Measurements from ENCODE around the gene SCN9A.
"Not testable (repeated sequence)": the region's sequence is repeated elsewhere in the genome, so short reads cannot be mapped to it uniquely, and the experiment has no call there.

Gene SCN9A

DNA sequence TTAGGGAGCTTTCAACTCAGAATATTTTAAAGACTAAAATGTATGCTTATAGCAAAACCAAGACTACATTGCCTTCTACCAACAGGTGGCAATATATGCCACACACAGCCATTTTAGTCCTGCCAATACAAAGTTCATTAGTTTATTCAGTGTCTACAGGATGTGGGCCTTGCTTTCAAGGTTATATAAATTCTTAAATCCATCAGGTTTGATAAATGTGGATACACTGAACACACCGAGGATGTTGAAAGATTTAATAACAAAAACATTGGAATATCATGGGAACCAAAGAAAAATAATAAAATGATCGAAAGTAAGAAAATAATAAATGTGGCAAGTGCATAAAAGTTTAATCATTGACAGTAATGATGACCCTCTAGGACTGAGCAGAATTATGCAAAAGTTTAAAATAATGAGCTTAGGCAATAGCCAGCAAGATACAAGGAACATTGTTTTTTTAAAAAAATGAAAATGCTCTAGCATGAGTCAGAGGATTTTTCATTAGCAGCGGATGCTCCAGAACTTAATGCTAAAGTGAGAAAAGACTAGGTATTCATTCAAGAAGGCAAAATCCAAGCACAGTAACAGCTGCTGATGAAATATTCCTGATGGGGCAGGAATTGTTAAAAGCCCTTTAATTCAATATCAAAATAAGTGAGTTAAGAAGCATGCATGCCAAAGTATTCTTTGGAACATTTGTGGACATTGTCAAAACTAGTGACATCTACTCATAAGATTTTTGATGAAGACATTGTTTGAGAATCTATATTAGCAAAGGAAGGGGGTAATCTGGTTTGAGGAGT is 14.2 kb downstream of the SCN9A start:
- no peaks in the 10 kb centered on the region for H3K27me3 Mint-ChIP-seq (ENCODE audit: low read depth)
- no peaks in the 10 kb centered on the region for H3K36me3 Mint-ChIP-seq (ENCODE audit: low read depth)
- H3K27ac Mint-ChIP-seq: peak overlapping the region in 1 of 3 experiments; percentile 33
- no peak overlapping the region for H3K4me3 Mint-ChIP-seq
- no peaks in the 10 kb centered on the region for H3K9me3 Mint-ChIP-seq
- H3K4me1 Mint-ChIP-seq: peaks cover 5% of the 10 kb centered on the region
- TF ChIP-seq, protein P1, sequence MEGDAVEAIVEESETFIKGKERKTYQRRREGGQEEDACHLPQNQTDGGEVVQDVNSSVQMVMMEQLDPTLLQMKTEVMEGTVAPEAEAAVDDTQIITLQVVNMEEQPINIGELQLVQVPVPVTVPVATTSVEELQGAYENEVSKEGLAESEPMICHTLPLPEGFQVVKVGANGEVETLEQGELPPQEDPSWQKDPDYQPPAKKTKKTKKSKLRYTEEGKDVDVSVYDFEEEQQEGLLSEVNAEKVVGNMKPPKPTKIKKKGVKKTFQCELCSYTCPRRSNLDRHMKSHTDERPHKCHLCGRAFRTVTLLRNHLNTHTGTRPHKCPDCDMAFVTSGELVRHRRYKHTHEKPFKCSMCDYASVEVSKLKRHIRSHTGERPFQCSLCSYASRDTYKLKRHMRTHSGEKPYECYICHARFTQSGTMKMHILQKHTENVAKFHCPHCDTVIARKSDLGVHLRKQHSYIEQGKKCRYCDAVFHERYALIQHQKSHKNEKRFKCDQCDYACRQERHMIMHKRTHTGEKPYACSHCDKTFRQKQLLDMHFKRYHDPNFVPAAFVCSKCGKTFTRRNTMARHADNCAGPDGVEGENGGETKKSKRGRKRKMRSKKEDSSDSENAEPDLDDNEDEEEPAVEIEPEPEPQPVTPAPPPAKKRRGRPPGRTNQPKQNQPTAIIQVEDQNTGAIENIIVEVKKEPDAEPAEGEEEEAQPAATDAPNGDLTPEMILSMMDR (IDR thresholded peaks at IDR 0.05; ENCODE audit: unreplicated experiment in 3 of 3): peak; percentile 52 to 73 (median 60)

DNA sequence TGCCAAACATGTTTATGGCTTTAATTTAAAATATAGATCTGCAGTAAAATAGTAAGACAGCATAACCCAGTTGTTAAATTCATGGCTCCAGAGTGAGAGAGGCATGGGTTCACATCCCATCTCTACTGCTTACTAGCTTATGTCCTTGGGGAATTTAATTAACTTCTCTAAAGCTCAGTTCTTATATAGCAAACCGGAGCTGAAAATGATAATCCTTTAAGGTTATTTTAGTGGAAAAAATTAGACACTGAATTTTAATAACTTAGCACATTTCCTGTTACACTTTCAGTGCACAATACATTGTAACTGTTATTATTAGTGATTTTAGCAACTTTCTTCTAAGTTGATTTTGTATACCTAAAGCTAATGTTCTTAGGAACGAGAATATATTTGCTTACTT is 14.8 kb downstream of the SCN9A start:
- no peaks in the 10 kb centered on the region for H3K36me3 Mint-ChIP-seq (ENCODE audit: low read depth)
- no peak overlapping the region for H3K4me3 Mint-ChIP-seq
- H3K4me1 Mint-ChIP-seq: peaks cover 5% of the 10 kb centered on the region
- no peaks in the 10 kb centered on the region for H3K27me3 Mint-ChIP-seq (ENCODE audit: low read depth)
- H3K27ac Mint-ChIP-seq: no peak overlapping the region
- H3K9me3 Mint-ChIP-seq: no peaks in the 10 kb centered on the region
- TF ChIP-seq, protein P1 (IDR thresholded peaks at IDR 0.05; ENCODE audit: unreplicated experiment in 3 of 3): no peak

DNA sequence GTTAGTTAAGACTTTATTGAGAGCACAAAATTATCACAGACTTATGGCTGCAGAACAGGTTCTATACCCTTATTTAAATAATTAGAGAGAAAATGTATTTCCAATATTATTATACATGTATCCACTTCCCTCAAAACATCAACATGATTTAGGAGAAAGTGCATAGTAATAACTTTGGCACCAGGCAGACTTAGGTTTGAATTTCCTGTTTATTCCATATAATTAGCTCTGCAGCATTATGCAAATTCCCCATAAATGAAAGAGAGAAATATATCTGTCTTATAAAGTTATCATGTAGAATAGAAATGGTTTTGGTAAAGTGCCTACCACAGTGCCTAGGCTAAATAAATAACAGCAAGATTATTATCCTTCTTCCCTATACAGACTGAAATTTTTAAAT is 15.3 kb downstream of the SCN9A start:
- no peaks in the 10 kb centered on the region for H3K27me3 Mint-ChIP-seq (ENCODE audit: low read depth)
- H3K4me1 Mint-ChIP-seq: peaks cover 5% of the 10 kb centered on the region

DNA sequence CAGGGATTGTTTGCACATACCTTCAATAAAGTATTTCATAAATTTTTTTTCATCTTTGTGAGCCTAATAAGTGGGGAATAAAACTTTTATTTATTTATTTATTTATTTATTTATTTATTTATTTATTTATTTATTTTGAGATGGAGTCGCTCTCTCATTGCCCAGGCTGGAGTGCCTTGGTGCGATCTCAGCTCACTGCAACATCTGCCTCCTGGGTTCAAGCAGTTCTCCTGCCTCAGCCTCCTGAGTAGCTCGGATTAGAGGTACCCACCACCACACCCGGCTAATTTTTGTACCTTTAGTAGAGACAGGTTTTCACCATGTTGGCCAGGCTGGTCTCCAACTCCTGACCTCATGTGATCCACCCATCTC is 17.8 kb downstream of the SCN9A start:
- not testable (repeated sequence) for H3K27me3 Mint-ChIP-seq (ENCODE audit: low read depth); H3K4me1 Mint-ChIP-seq; H3K9me3 Mint-ChIP-seq; H3K36me3 Mint-ChIP-seq (ENCODE audit: low read depth); H3K27ac Mint-ChIP-seq; H3K4me3 Mint-ChIP-seq

More for the DNA sequence above, 15.3 kb downstream of the SCN9A start:
- TF ChIP-seq, protein P1 (IDR thresholded peaks at IDR 0.05; ENCODE audit: unreplicated experiment in 3 of 3): no peak
- no peaks in the 10 kb centered on the region for H3K9me3 Mint-ChIP-seq
- no peak overlapping the region for H3K4me3 Mint-ChIP-seq
- H3K36me3 Mint-ChIP-seq (ENCODE audit: low read depth): no peaks in the 10 kb centered on the region
- no peak overlapping the region for H3K27ac Mint-ChIP-seq

DNA sequence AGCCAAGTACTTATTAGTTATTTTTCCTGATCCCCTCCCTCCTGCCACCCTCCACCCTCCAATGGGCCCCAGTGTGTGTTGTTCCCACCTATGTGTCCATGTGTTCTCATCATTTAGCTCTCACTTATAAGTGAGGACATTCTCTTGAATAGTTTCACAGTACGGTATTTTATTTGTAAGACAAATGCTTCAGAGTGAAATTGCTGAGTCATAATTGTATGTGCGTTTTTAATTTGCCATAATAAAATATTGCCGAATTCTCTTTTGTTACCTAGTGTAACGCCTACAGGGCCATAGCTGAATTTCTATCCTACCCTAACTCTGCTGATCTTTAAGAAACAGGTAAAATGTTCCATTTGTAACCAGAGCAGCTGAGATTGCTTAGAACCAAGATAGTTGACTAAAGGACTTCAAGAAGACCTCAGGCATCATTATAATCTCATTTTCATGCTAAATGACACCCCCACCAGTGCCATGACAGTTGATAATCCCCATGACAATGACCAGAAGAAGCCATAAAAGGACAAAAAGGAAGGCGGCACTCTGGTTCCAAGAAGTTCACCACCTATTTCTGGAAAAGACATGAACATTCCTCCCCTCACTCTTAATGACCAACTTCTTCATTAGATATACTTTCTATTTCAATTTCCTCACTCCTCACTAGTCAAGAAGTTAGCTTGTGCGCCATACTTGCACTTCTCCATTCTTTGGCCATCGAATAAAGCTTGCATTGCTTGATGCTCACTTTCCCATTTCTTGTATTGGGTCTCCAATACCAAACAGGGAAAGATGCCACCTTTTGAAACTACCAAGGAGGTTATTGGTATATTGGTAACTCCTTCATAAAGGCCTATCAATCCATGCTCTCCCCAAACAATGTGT is 18.4 kb downstream of the SCN9A start:
- Mint-ChIP-seq H3K4me3 (no peak overlapping the region), H3K36me3 (ENCODE audit: low read depth) (no peaks in the 10 kb centered on the region), H3K27me3 (ENCODE audit: low read depth) (no peaks in the 10 kb centered on the region), H3K9me3 (no peaks in the 10 kb centered on the region), H3K27ac (no peak overlapping the region), H3K4me1 (peaks cover 5% of the 10 kb centered on the region)
- TF ChIP-seq, protein P1 (IDR thresholded peaks at IDR 0.05; ENCODE audit: unreplicated experiment in 3 of 3): no peak

DNA sequence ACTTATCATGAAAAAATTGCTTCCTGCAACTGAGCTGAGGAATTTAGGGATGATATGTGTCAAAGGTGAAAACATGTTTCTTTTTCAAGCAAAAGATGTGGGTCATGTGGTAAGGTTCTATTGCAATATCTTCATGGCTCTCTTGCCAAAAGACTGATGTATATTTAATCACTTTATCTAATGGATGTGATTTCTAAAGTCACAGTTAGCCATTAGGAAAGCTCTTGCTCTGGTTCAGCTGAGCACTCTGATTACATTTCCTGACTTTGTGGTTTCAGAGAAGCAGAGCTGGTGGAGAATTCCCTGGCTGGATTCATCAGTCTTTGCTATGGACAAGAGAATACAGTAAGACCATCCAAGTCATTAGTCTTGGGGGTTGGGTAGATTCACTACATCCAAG is 24.4 kb downstream of the SCN9A start:
- no peak overlapping the region for H3K4me3 Mint-ChIP-seq
- TF ChIP-seq, protein P1 (IDR thresholded peaks at IDR 0.05; ENCODE audit: unreplicated experiment in 3 of 3): no peak
- H3K27ac Mint-ChIP-seq: no peak overlapping the region
- H3K4me1 Mint-ChIP-seq: peaks cover 2% of the 10 kb centered on the region
- no peaks in the 10 kb centered on the region for H3K27me3 Mint-ChIP-seq (ENCODE audit: low read depth)
- no peaks in the 10 kb centered on the region for H3K36me3 Mint-ChIP-seq (ENCODE audit: low read depth)
- no peaks in the 10 kb centered on the region for H3K9me3 Mint-ChIP-seq

Measured in nephron (organoid).